ENCODE data around the gene OPCML. TPM values are rescaled to one million over a fixed set of nuclear protein-coding genes. Genes with fewer than 3 reads are reported as not detected.

The OPCML gene
- total RNA-seq, 1 donor from 2014 or later = 0.58 TPM

DNA sequence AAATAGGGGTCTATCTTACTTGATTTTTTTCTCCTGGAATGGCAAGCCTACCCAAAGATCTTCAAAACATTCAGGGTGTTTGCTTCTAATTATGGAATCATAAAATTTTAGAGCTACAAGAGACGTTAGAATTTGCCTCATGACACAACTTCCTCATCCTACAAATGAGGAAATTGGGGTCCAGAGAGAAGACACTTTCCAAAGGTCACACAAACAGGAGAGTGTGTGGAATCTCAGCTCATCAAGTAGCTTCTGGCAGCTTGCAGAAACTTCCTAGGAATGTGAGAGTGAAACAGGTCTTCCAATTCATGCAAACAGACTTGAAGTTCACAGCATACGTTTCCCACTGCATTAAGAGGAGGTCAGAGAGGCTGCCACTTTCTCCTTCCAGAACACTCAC is 976.0 kb downstream of the OPCML start:
- DNase-seq (ENCODE audit: extremely low read depth, low read depth, low spot score) = no peak

DNA sequence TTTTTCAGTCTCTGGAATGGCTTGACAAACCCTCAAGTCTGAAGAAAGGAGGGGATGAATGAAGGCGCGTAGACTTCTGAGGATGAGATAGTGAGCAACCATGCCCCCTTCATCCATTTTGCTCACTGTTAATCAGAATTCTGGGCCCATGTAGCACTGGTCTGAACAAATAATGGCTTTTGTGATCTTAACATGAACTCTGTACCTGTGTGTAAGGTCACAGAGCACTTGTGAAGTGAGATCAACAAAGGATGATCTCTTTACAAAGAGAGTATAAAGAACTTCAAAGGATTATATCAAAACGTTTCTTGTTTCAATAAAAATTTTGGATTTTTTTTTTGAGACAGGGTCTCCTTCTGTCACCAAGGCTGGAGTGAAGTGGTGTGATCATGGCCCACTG is 976.7 kb downstream of the OPCML start:
- DNase-seq (ENCODE audit: extremely low read depth, low read depth, low spot score) = no peak

DNA sequence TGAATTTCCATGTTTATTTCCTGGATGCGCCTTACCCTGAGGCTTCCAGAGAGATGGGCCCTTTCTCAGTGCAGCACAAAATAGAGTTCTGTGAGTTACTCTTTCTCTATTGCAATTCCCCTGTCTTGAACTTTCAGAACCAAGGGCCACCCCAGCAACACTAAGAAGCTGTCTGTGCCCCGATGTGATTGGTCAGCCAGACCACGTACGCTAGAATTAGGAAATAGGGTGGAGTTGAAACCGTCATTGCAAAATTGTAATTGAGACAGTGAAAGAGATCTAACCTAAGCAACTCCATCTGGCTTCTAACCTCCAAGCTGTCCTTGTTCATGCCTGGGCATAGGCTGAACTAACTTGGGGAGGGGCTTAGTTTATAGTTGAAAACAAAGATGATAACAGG is 981.3 kb downstream of the OPCML start:
- no peak for DNase-seq (ENCODE audit: extremely low read depth, low read depth, low spot score)

DNA sequence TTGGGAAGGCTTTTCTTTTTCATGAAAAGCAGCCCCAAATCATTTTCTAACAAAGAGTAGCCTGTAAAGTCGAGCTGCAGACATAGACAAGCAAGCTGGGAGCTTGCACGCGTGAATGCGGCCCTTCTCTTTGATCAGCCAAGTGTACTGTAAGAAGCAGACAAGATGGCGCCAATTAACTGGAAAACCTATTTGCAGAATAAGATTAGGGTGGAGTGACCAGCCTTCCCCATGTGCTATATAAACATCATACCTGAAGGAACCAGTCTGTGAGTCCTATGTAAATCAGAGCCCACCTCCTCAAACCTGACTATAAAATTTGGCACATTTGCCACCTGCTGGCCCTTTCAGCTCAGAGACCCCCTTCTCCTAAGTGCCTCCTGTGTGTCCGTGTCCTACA is 982.7 kb downstream of the OPCML start:
- DNase-seq (ENCODE audit: extremely low read depth, low read depth, low spot score) = no peak

DNA sequence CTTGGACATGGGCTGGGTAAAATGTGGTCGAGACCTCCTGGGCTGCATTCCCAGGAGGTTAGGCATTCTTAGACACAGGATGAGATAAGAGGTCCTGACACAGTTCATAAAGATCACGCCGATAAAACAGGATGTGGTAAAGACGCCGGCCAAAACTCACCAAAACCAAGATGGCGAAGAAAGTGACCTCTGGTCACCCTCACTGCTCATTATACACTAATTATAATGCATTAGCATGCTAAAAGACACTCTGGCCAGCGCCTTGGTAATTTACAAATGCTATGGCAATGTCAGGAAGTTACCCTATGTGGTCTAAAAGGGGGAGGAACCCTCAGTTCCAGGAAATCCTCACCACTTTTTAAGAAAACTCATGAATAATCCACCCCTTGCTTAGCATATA is 983.3 kb downstream of the OPCML start:
- no peak for DNase-seq (ENCODE audit: extremely low read depth, low read depth, low spot score)

DNA sequence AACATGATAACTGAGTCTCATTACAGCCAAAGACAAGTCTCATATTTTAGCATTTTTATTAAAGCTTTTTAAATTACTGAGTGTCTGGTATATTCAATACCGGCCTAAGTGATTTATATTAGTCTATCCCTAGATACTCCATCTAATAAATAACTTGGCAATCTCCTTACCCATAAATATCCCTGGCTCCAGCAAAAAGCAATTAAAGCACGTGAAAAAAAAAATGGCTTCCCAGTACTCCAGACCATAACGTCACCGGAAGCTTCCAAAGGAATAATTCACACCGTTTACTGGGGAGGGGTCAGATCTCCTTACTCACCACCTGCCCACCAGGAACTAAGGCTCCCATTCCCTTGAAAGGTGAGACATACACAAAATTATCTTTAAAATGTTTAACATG is 988.3 kb downstream of the OPCML start:
- no peak for DNase-seq (ENCODE audit: extremely low read depth, low read depth, low spot score)

DNA sequence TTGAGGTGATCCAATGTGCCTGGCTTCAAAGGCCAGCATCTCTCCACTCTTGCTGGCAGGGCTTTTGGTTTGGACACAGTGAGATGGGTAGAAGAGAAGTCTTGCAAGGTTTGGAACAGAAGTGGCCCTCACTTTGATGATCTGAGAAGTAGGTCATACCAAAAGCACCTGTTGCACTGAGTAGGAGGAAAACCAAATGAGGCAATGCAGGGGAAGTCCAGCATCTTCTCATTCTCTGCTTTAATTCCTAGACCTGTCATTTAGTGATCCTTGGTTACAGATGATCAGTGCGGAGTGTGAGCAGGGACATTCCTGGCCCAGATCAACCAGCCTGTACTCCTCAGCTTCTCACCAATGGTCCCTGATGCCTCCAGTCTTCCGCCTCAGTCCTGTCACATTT is 990.5 kb downstream of the OPCML start:
- no peak for DNase-seq (ENCODE audit: extremely low read depth, low read depth, low spot score)

DNA sequence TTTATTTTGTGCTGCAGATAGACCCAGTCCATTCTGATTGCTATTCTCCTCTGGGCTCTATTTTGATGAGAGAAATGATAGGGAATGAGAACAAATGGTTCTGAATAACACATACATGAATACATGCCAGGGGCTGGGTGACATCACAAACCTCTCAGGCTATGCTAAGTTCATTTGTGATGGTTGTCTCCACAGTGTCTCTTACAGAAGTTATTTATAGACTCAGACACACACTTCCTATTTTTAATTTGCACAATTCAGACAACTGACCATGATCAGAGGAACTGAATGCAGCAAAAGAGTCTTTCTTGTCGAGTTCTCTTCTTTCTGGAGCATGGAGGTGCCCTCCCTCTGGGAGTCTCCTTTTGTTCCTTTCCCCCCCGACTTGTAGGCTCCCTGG is 991.7 kb downstream of the OPCML start:
- DNase-seq (ENCODE audit: extremely low read depth, low read depth, low spot score) = no peak

DNA sequence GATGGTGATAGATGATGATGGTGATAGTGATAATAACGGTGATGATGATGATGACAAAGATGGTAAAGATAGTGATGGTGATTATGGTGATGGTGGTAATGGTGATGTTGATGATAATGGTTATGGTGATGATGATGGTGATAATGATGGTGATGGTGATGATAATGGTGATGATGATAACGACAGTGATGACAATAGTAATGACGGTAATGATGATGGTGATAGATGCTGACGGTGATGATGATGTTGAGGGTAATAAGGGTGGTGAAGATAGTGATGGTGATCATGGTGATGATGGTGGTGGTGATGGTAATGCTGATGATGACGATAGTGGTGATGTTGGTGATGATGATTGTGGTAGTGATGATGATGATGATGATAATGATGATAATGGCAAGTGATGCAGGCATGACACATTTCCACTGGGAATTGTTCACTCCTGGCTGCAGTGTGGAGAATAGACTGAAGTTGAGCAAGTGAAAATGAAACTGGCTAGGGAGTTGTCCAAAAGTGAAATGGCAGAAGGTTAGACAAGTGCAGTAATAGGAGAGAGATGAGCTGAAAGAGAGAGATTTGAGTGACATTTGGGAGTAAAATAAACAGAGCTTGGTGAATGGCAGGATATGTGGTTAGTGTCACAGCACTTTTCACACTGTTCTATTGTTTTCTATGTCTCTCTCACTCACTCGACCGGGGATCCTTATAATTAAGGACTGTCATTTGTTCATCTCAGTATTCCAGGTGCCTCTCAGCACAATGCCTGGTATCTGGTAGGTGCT is 992.5 kb downstream of the OPCML start:
- no peak for DNase-seq (ENCODE audit: extremely low read depth, low read depth, low spot score)

DNA sequence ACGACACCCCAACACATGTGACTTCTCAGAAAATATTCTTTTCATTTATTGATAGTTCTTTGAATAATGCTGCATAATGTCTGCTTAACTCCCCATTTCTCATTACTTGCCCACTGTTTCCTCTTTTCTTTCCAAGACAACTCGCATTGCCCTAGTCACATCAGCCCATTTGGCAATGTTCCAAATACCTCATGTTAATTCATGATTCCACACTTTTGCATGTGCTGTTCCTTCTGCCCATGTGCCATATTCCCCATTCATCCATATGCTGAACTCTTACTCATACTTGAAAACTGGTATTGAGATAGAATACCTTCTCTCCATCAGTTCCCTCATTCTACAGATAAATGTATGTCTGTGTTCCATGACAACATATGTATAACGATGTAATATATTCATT is 993.7 kb downstream of the OPCML start:
- DNase-seq (ENCODE audit: extremely low read depth, low read depth, low spot score) = no peak

DNA sequence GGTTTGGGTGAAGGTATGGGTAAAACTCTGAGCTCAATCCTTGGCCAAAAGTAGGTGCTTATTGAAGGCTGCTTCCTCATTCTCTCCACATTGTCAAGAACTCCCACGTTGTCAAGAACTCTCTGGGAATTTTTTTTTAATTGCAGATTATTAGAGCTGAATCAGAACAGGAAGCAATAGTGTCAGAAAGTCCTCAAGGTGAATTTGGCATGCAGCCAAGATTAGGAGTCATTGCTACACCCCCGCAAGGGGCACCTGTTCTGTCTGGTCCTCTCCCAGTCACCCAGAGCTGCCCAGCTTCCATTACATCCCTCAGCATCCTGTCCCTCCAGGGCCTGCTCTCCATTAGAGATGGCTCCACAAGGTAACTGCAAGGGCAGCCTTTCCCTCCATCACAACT is 996.5 kb downstream of the OPCML start:
- DNase-seq (ENCODE audit: extremely low read depth, low read depth, low spot score) = no peak

DNA sequence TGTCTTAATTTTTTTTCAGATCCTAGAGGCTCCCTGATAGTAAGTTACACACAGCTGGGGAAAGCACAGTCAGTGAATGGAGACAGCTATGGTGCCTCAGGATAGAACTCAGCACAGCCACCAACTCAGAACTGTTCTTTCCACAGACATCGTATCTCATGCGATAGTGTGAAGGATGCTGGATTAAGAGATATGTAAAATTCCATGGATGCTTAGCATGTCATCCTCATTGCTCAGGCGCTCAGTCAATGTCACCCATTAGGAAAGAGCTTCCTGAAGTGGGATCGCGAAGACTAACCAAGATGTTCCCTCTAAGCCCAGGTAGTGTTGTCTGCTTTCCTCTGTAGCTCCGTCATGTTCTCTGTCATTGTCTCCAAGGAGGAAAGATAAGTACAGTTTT is 1000.4 kb downstream of the OPCML start:
- DNase-seq (ENCODE audit: extremely low read depth, low read depth, low spot score) = no peak

DNA sequence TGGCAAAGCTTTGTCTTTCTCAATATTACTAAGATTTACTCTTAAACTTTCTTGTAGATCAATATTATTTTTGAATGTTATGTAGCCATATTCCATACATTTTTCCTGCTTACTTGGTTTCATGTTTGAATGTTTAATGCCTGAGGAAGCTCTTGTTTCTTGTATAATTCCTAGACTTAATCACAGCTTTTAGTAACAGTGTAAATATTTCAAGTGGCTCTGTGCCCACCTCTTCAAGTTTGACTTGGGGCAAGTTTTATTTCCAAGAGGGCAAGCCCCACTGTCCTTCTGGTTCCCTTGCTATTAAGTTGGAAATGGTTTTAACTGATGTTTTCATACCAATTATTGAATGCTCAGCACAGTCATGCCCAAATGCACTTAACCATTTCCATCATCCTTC is 1004.1 kb downstream of the OPCML start:
- no peak for DNase-seq (ENCODE audit: extremely low read depth, low read depth, low spot score)

DNA sequence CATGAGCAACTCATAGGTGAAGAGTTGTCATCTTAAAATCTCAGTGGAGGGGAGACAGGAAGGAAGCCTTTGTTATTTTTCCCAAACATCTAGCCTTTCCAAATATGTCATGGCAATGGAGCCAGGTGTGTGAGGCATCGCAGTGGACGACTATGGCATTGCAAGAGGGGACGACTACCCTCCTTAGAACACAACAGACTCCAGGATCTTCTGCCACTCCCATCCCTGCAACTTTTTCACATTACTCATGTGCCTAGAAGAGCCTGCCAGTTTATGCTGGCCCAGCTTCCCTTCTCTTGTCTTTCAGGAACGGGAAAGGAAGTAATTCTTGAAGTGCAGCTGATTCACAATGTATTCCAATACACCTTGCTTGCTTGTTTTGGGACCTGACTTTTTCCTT is 1008.4 kb downstream of the OPCML start:
- no peak for DNase-seq (ENCODE audit: extremely low read depth, low read depth, low spot score)

DNA sequence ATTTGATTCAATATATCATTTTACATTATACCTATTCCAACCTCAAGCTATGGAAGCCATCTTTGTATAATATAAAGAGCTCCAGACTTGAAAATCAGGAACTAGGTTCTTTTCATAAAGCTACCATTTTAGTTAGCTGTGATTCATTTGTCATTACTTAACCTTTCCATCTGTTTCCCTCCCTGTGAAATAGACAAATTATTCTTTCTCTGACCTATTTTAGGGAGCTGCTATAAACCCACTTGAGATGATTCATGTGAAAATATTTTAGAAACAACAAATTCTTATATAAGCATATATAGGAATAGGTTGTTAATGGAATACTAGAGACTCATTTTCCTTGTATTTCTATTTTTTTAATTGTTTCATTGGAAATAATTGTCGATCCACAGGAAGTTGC is 1012.1 kb downstream of the OPCML start:
- DNase-seq (ENCODE audit: extremely low read depth, low read depth, low spot score) = no peak

DNA sequence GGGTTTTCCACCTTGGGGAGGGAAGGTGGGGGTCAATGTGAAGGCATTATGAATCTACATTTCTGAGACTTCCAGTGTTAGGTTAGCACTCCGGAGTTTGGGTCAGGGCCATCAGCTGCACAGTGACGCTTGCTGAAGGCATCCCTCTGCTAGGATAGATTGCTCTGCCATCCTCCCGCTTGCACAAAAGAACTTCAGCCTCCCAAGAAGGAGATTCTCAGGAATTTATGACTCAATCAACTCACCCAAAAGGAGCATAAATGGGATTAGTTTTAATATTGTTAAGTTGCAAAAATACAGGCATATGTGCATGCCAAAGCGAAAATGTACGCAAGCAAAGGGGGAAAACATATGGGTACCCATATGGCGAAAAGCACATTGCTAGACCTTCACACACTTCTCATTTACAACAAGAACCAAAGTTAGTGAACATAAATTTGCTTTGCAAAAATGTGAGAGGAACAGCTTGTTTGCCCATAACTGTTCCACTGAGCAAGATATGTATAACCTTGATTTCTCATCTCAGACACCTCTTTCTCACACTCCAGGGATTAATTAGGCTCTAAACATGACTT is 1013.0 kb downstream of the OPCML start:
- no peak for DNase-seq (ENCODE audit: extremely low read depth, low read depth, low spot score)

DNA sequence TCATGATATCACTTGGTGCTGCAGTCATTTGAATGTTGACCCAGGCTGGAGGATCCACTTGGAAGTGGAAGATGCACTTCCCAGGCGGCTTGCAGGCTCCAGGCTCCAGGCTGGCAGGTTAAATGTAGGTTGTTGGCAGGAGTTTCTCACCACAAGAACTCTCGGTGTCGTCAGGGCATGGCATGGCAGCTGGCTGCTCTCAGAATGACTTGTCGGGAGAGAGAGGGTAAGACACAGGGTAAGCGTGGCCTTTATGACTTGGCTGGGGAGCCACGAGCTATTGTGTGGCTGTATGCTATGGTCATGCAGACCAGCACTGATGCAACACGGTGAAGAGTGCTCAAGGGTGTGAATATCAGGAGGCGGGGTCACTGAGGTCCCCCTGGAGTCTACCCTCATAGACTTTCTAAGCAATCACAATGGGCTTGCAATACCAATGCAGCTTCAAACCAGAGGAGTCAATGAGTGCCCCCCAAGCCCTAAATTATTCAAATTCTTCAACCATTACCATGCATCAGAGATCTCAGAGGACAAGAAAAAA is 1027.7 kb downstream of the OPCML start:
- no peak for DNase-seq (ENCODE audit: extremely low read depth, low read depth, low spot score)

DNA sequence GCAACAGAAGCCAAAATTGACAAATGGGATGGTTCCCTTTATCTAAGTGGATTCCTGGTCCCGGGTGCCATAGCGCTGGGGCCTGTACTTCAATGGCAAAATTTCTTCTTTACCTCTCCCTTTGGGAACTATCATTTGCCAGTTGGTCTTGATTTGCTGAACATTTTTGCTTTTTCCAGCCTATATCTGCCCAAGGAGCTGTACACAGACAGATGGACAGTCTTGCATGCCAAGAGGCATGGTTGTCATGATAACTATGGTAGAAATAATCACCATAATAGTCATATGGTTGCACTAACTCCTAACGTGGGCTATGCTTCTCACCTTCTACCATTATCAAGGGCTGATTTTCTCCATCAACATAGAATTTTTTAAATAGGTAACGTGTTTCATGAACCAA is 1030.9 kb downstream of the OPCML start:
- no peak for DNase-seq (ENCODE audit: extremely low read depth, low read depth, low spot score)

DNA sequence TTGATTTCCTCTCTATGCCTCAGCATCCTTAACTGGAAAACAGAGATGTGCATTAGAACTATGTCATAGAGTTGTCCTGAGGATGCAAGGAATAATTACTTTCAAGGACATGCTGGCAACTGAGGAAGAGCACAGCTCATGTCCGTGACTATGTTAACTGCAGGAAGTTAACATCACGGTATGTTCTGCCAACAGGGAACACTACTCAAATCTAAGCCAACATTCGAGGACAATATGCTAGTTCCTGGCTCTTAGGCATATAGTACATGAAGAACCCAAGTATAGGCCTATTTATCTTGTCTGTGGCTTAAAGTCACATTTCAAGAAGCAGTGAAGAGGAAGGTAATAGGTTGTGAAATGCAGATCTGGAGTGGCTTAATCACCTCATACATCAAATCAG is 1032.6 kb downstream of the OPCML start:
- no peak for DNase-seq (ENCODE audit: extremely low read depth, low read depth, low spot score)

DNA sequence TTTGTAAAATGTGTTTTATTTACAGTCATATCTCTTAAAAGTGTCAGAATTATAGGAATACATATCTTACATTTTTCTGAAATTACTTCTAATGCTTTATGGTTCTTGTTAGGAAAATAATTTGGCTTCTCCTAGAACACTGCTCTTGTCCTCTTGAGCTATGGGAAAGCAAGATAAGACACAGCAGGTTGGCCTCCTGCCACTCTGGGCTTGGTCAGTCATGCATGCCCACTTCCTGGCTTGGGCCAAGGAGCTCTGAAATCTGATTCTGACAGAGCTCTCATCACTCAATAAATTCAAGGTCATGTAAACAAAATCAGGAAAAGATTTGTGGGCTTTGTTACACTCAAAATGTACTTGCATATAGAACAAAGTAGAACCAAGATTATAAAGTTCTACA is 1036.0 kb downstream of the OPCML start:
- no peak for DNase-seq (ENCODE audit: extremely low read depth, low read depth, low spot score)

DNA sequence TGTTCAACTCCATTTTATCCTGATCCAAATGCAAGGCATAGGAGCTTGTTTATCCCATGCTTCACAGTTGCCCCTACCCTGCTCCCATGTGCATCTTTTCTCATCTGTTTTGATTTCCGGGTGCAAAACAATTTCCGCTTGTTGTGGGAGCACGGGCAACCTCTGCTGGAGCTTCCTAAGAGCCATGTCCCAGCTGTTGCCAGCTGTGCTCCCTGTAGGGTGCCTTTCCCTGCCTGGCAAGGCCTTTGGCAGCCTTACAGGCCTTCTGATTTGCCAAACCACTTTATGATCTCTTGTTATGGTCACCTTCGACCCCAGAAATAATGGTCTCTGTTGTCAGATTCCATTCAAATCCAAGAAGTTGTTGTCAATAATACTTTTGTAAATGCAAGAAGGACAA is 1038.5 kb downstream of the OPCML start:
- DNase-seq (ENCODE audit: extremely low read depth, low read depth, low spot score) = no peak

DNA sequence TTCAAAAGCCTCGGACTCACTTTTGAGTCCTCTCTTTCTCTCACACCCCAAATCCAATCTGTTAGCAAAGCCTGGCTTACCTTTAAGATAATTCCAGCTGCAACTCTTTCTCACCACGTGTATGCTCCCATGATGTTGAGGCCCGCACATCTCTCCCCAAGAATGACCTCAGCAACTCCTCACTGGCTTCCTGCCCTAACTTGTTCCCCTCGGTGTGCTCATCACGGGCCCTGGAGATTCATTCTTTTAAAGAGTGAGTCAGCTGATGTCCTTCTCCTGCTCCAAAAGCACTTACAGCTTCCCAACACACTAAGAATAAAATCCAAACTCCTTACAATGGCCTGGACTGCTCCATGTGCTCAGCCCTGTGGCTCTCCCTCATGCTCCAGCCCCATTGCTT is 1041.3 kb downstream of the OPCML start:
- DNase-seq (ENCODE audit: extremely low read depth, low read depth, low spot score) = no peak

DNA sequence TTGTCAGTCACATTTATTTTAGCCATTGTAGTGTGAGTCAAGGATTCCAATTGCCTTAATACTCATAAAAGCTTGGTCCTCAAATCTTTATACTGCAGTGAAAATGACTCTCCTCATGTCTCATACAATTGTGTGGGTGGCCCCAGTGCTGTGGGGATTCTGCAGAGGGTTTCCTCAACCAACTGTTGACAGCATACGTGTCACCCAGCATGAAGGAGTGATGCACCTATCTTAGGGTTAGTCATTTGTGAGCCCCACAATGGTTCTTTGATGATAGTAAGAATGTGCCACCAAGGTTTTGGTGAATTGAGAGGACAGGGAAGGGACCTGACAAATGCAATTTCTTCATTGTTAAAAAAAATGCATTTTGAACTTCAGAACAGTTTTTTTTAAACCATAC is 1046.2 kb downstream of the OPCML start:
- no peak for DNase-seq (ENCODE audit: extremely low read depth, low read depth, low spot score)

Measured in glomerular endothelial cell (primary cell).